SK-N-SH treated with all-trans-retinoic acid at 6 μM for 48 hours (cell line): ENCODE results near the gene TLE4.

Experiments
- ATAC-seq: fragments of 200-7000 bp; cut with Tn5 transposase; 3 replicates; pipeline ENCODE4 v1.9.1; 2020; ENCODE audit warnings: mild to moderate bottlenecking, moderate library complexity
- ARNTL ChIP-seq: fragments of 450-650 bp; formaldehyde crosslinking; IDR thresholded peaks from 2 replicates; pipeline ENCODE4 v1.5.0; 2020; ENCODE audit warnings: low read depth, mild to moderate bottlenecking, moderate library complexity, borderline replicate concordance
- BACH2 ChIP-seq: fragments of 250-450 bp; sonication (Bioruptor Pico); IDR thresholded peaks from 2 replicates; pipeline ENCODE4 v1.9.0; 2021; ENCODE audit warnings: mild to moderate bottlenecking, borderline replicate concordance
- CSDC2 ChIP-seq: fragments of 250-450 bp; sonication (Bioruptor Pico); IDR thresholded peaks from 2 replicates; pipeline ENCODE4 v1.5.0; 2020; ENCODE audit warnings: mild to moderate bottlenecking, moderate library complexity
- ESRRG ChIP-seq: fragments of 250-450 bp; sonication (Bioruptor Pico); IDR thresholded peaks from 2 replicates; pipeline ENCODE4 v1.6.1; 2021; ENCODE audit warnings: mild to moderate bottlenecking
- GLIS3 ChIP-seq: fragments of 250-450 bp; sonication (Bioruptor Pico); IDR thresholded peaks from 2 replicates; pipeline ENCODE4 v1.5.0; 2020; ENCODE audit warnings: mild to moderate bottlenecking, moderate library complexity
- ISL1 ChIP-seq: fragments of 250-450 bp; sonication (Bioruptor Pico); IDR thresholded peaks from 2 replicates; pipeline ENCODE4 v2.1.2; 2022; ENCODE audit warnings: mild to moderate bottlenecking, moderate library complexity
- OSR1 ChIP-seq: fragments of 250-450 bp; sonication (Bioruptor Pico); IDR thresholded peaks from 2 replicates; pipeline ENCODE4 v1.8.0; 2022; ENCODE audit warnings: moderate library complexity, mild to moderate bottlenecking, inconsistent platforms
- RARB ChIP-seq: fragments of 250-450 bp; sonication (Bioruptor Pico); IDR thresholded peaks from 2 replicates; pipeline ENCODE4 v1.8.0; 2021; ENCODE audit warnings: mild to moderate bottlenecking, moderate library complexity
- SNAI2 ChIP-seq: fragments of 250-450 bp; sonication (Bioruptor Pico); IDR thresholded peaks from 2 replicates; pipeline ENCODE4 v1.5.0; 2020; ENCODE audit warnings: mild to moderate bottlenecking, moderate library complexity
- TCF4 ChIP-seq: fragments of 250-450 bp; sonication (Bioruptor Pico); IDR thresholded peaks from 2 replicates; pipeline ENCODE4 v1.8.0; 2021; ENCODE audit warnings: mild to moderate bottlenecking, moderate library complexity, borderline replicate concordance
- TOX ChIP-seq: fragments of 250-450 bp; sonication (Bioruptor Pico); IDR thresholded peaks from 2 replicates; pipeline ENCODE4 v1.8.0; 2021; ENCODE audit warnings: mild to moderate bottlenecking, moderate library complexity, borderline replicate concordance
- ZFP3 ChIP-seq: fragments of 250-450 bp; sonication (Bioruptor Pico); IDR thresholded peaks from 2 replicates; pipeline ENCODE4 v1.5.0; 2020; ENCODE audit warnings: mild to moderate bottlenecking, moderate library complexity
- ZFP30 ChIP-seq: fragments of 450-650 bp; formaldehyde crosslinking; IDR thresholded peaks from 2 replicates; pipeline ENCODE4 v1.5.0; 2022; ENCODE audit warnings: mild to moderate bottlenecking, moderate library complexity
- ZNF565 ChIP-seq: fragments of 450-650 bp; formaldehyde crosslinking; conservative IDR thresholded peaks from 2 replicates; pipeline ENCODE4 v1.5.0; 2020; ENCODE audit warnings: low read depth, mild to moderate bottlenecking, moderate library complexity
- ZNF70 ChIP-seq: fragments of 450-650 bp; formaldehyde crosslinking; IDR thresholded peaks from 2 replicates; pipeline ENCODE4 v1.5.0; 2020; ENCODE audit warnings: mild to moderate bottlenecking, moderate library complexity
- ZNF8 ChIP-seq: fragments of 450-650 bp; formaldehyde crosslinking; IDR thresholded peaks from 2 replicates; pipeline ENCODE4 v1.5.0; 2020; ENCODE audit warnings: mild to moderate bottlenecking, moderate library complexity
- TF ChIP-seq, protein P1 (sequence below): fragments of 250-450 bp; sonication (Bioruptor Pico); IDR thresholded peaks from 2 replicates; pipeline ENCODE4 v1.8.0; 2021; ENCODE audit warnings: low read depth, mild to moderate bottlenecking, moderate library complexity, borderline replicate concordance
- TF ChIP-seq, protein P2 (sequence below): fragments of 250-450 bp; sonication (Bioruptor Pico); IDR thresholded peaks from 2 replicates; pipeline ENCODE4 v1.5.0; 2020; ENCODE audit warnings: mild to moderate bottlenecking, moderate library complexity
- TF ChIP-seq, protein P3 (sequence below): fragments of 250-450 bp; sonication (Bioruptor Pico); IDR thresholded peaks from 2 replicates; pipeline ENCODE4 v1.8.0; 2020; ENCODE audit warnings: mild to moderate bottlenecking, moderate library complexity, borderline replicate concordance
- TF ChIP-seq, protein P4 (sequence below): fragments of 250-450 bp; sonication (Bioruptor Pico); IDR thresholded peaks from 2 replicates; pipeline ENCODE4 v1.5.1; 2021; ENCODE audit warnings: mild to moderate bottlenecking, moderate library complexity
- TF ChIP-seq, protein P5 (sequence below): fragments of 250-450 bp; sonication (Bioruptor Pico); IDR thresholded peaks from 2 replicates; pipeline ENCODE4 v1.5.1; 2020; ENCODE audit warnings: low read depth, mild to moderate bottlenecking, moderate library complexity

Gene TLE4

DNA sequence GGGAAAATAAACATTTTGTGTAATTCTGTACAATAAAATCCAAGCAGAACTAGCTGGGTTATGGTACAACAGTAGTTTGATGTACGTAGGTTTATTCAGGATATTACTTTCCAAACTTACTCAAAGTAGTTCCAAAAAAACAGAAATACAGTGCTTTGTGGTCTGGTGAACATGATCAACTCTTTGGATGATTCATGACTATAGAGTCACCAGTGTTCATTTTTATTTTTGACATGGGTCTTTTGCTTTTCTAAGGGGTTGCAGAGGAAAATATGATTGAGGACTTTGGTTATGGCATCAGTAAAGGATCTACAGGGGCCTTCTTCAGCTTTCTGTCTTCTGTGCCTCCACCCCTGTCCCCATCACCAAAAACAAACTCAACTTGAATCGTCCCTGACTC lies 127.2 kb downstream of the TLE4 start:
- TF ChIP-seq, protein P1, sequence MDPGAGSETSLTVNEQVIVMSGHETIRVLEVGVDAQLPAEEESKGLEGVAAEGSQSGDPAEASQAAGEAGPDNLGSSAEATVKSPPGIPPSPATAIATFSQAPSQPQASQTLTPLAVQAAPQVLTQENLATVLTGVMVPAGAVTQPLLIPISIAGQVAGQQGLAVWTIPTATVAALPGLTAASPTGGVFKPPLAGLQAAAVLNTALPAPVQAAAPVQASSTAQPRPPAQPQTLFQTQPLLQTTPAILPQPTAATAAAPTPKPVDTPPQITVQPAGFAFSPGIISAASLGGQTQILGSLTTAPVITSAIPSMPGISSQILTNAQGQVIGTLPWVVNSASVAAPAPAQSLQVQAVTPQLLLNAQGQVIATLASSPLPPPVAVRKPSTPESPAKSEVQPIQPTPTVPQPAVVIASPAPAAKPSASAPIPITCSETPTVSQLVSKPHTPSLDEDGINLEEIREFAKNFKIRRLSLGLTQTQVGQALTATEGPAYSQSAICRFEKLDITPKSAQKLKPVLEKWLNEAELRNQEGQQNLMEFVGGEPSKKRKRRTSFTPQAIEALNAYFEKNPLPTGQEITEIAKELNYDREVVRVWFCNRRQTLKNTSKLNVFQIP (CRISPR knock-in tag): no peak
- no peak for TF ChIP-seq ZFP30
- TF ChIP-seq ISL1 (CRISPR knock-in tag): no peak
- TF ChIP-seq OSR1 (CRISPR knock-in tag): no peak
- TF ChIP-seq TCF4: no peak
- TF ChIP-seq ZNF8 (CRISPR knock-in tag): no peak
- no peak for TF ChIP-seq ARNTL (CRISPR knock-in tag)
- TF ChIP-seq, protein P2, sequence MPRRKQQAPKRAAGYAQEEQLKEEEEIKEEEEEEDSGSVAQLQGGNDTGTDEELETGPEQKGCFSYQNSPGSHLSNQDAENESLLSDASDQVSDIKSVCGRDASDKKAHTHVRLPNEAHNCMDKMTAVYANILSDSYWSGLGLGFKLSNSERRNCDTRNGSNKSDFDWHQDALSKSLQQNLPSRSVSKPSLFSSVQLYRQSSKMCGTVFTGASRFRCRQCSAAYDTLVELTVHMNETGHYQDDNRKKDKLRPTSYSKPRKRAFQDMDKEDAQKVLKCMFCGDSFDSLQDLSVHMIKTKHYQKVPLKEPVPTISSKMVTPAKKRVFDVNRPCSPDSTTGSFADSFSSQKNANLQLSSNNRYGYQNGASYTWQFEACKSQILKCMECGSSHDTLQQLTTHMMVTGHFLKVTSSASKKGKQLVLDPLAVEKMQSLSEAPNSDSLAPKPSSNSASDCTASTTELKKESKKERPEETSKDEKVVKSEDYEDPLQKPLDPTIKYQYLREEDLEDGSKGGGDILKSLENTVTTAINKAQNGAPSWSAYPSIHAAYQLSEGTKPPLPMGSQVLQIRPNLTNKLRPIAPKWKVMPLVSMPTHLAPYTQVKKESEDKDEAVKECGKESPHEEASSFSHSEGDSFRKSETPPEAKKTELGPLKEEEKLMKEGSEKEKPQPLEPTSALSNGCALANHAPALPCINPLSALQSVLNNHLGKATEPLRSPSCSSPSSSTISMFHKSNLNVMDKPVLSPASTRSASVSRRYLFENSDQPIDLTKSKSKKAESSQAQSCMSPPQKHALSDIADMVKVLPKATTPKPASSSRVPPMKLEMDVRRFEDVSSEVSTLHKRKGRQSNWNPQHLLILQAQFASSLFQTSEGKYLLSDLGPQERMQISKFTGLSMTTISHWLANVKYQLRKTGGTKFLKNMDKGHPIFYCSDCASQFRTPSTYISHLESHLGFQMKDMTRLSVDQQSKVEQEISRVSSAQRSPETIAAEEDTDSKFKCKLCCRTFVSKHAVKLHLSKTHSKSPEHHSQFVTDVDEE (CRISPR knock-in tag): no peak
- TF ChIP-seq TOX: no peak
- ATAC-seq: no peak

DNA sequence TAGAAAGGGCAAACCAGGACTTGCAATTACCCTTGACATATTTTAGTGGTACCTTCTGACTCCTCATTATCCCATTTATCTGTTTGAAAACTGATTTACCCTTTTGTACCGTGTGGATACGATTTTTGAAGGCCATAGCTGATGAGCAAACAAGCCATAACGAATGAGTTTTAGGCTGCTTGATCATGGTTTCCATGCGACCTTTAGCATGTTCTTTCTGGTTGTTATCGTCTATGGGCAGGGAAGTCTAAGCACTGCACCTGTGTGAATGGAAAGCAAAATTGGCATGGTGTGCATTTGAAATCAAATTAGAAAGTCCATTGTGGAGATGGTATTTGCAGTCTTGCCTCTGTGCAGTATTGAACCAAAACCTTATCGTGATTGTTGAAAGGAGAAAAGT lies 127.7 kb downstream of the TLE4 start:
- no peak for ATAC-seq
- TF ChIP-seq ZFP30 (no peak), TCF4 (no peak), RARB (CRISPR knock-in tag) (no peak), GLIS3 (CRISPR knock-in tag) (no peak), ZNF70 (no peak), ZNF8 (CRISPR knock-in tag) (no peak), ARNTL (CRISPR knock-in tag) (no peak)
- TF ChIP-seq, protein P3, sequence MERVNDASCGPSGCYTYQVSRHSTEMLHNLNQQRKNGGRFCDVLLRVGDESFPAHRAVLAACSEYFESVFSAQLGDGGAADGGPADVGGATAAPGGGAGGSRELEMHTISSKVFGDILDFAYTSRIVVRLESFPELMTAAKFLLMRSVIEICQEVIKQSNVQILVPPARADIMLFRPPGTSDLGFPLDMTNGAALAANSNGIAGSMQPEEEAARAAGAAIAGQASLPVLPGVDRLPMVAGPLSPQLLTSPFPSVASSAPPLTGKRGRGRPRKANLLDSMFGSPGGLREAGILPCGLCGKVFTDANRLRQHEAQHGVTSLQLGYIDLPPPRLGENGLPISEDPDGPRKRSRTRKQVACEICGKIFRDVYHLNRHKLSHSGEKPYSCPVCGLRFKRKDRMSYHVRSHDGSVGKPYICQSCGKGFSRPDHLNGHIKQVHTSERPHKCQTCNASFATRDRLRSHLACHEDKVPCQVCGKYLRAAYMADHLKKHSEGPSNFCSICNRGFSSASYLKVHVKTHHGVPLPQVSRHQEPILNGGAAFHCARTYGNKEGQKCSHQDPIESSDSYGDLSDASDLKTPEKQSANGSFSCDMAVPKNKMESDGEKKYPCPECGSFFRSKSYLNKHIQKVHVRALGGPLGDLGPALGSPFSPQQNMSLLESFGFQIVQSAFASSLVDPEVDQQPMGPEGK (CRISPR knock-in tag): no peak
- TF ChIP-seq, protein P4, sequence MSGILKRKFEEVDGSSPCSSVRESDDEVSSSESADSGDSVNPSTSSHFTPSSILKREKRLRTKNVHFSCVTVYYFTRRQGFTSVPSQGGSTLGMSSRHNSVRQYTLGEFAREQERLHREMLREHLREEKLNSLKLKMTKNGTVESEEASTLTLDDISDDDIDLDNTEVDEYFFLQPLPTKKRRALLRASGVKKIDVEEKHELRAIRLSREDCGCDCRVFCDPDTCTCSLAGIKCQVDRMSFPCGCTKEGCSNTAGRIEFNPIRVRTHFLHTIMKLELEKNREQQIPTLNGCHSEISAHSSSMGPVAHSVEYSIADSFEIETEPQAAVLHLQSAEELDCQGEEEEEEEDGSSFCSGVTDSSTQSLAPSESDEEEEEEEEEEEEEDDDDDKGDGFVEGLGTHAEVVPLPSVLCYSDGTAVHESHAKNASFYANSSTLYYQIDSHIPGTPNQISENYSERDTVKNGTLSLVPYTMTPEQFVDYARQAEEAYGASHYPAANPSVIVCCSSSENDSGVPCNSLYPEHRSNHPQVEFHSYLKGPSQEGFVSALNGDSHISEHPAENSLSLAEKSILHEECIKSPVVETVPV (CRISPR knock-in tag): no peak

DNA sequence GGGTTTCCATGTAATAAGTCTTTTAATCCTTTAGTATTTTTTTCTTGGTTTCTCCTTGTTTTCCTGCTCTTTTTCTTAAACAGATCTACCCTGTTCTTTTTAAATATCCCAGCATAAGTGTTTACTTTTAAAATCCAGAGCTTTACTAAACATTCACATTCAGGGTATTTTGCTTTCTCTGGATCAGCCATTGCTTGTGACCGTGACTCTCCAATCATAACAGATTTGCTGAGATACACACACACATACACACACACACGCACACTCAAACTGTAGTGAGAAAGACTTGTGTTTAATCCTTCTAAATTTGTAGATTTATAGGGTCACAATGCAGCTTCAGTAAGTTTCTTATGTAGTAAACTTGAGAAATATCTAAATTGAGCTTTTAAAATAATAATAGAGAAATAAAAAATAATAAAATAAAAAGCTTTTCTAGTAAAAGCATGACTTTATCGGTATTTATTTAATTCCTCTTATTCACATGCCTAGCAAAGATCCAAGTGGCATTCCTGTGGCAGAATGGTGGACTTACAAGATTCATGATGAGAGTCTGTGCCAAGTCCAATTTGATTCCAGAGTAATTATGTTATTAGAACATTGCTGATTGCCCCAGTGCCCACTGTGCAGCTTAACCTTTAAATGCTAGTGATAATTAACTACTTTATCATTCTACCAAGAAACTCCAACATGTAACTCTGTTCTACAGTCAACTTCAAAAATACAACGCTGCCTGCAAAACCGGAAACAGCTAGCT lies 129.0 kb downstream of the TLE4 start:
- TF ChIP-seq ZFP3 (CRISPR knock-in tag): no peak
- no peak for TF ChIP-seq CSDC2 (CRISPR knock-in tag)
- peak; percentile 14; the same call in 1 of the 2 replicates for TF ChIP-seq ISL1 (CRISPR knock-in tag)
- ATAC-seq: no peak

DNA sequence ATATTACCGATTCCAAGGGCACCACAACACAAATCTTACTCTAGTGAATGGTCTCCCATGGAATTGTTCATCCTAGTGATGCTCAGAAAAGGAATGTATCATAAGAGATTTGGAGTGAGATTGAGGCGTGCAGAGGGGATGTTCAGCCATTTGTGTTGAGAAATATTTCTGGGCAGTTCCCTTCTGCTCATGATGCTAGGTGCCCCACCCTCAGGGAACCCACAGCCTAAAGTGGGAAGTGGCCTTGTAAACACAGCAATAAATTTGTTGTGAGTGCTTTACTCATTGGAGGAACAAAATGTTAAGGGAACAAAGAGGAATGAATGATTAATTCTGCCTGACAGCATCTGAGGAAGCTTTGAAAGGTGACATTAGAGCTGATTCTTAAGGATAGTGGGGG lies 129.9 kb downstream of the TLE4 start:
- no peak for ATAC-seq
- TF ChIP-seq, protein P5, sequence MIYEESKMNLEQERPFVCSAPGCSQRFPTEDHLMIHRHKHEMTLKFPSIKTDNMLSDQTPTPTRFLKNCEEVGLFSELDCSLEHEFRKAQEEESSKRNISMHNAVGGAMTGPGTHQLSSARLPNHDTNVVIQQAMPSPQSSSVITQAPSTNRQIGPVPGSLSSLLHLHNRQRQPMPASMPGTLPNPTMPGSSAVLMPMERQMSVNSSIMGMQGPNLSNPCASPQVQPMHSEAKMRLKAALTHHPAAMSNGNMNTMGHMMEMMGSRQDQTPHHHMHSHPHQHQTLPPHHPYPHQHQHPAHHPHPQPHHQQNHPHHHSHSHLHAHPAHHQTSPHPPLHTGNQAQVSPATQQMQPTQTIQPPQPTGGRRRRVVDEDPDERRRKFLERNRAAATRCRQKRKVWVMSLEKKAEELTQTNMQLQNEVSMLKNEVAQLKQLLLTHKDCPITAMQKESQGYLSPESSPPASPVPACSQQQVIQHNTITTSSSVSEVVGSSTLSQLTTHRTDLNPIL (CRISPR knock-in tag): no peak
- TF ChIP-seq CSDC2 (CRISPR knock-in tag) (no peak), ZNF8 (CRISPR knock-in tag) (no peak), ZNF565 (CRISPR knock-in tag) (no peak), TOX (no peak), SNAI2 (CRISPR knock-in tag) (no peak), ZFP3 (CRISPR knock-in tag) (no peak), RARB (CRISPR knock-in tag) (no peak), OSR1 (CRISPR knock-in tag) (no peak), ZNF70 (no peak), BACH2 (CRISPR knock-in tag) (no peak), ESRRG (CRISPR knock-in tag) (no peak), ARNTL (CRISPR knock-in tag) (no peak)
- TF ChIP-seq, protein P2 (CRISPR knock-in tag): no peak
- TF ChIP-seq, protein P3 (CRISPR knock-in tag): no peak
